Right lobe of liver (tissue), 6 donors: ENCODE measurements around the gene TCF7L2. TPM values are rescaled to one million over a fixed set of nuclear protein-coding genes. Genes with fewer than 3 reads are reported as not detected.

Experiments used
- ATAC-seq, 4 donors: fragments of 200-7000 bp; cut with Tn5 transposase; one replicate each; pipeline ENCODE4 v1.9.1; 2020; ENCODE audit warnings: mild to moderate bottlenecking in 4 of 4, moderate library complexity in 4 of 4
- DNase-seq, 3 donors: peaks; one replicate each; pipeline ENCODE4 v3.0.0-alpha.2; 2020
- H3K27ac ChIP-seq, 3 donors: fragments of 200-600 bp; one replicate each; pipeline ENCODE4 v1.8.0; 2022
- H3K27me3 ChIP-seq, 2 donors: fragments of 200-600 bp; one replicate each; pipeline ENCODE4 v1.8.0; 2022
- H3K36me3 ChIP-seq, 4 donors: fragments of 200-600 bp; sonication (generic) in 1 of 4; one replicate each; pipeline versions ENCODE4 v1.5.1 to v1.8.0; 2017 to 2022; ENCODE audit warnings: control low read depth in 1 of 4
- H3K4me1 ChIP-seq, 4 donors: fragments of 200-600 bp; sonication (generic) in 1 of 4; one replicate each; pipeline versions ENCODE4 v1.5.1 to v1.8.0; 2017 to 2022; ENCODE audit warnings: control low read depth in 1 of 4
- H3K4me3 ChIP-seq, 3 donors: fragments of 200-600 bp; one replicate each; pipeline ENCODE4 v1.8.0; 2022
- H3K9me3 ChIP-seq, 4 donors: fragments of 200-600 bp; sonication (generic) in 1 of 4; one replicate each; pipeline versions ENCODE4 v1.5.1 to v1.8.0; 2017 to 2022; ENCODE audit warnings: control low read depth in 1 of 4
- CTCF ChIP-seq, 4 donors: fragments of 200-600 bp in 3 of 4; fragments of 450-650 bp in 1 of 4; IDR thresholded peaks; one replicate each; pipeline versions ENCODE4 v1.5.1 to v1.8.0; 2016 to 2022; ENCODE audit warnings: antibody characterized with exemption in 4 of 4, mild to moderate bottlenecking in 2 of 4
- POLR2A ChIP-seq: fragments of 450-650 bp; IDR thresholded peaks from one replicate; pipeline ENCODE4 v1.6.1; 2017; ENCODE audit warnings: antibody characterized with exemption, mild to moderate bottlenecking
- WGBS: methylation state at CpG from one replicate; pipeline ENCODE4 v1.1.6; 2018; ENCODE audit warnings: low coverage, low lambda C conversion rate; ENCODE audit not compliant: insufficient coverage; ENCODE audit errors: missing lambda C conversion rate; 5-methylcytosine and 5-hydroxymethylcytosine counted together
- intact Hi-C, 2 donors: fragments of 100-400 bp; cut with DNase I; formaldehyde crosslinking; loops; one replicate each; pipeline versions ENCODE4 v1.11.2 to v1.14.1; 2022
- total RNA-seq, 6 experiments: library from RNA; depleted of rRNA in 2 of 6; stranded (reverse); fragments of >200 nt in 2 of 6; fragmentation: NEBNext Ultra II Directional in 3 of 6; extraction: Animal tissue kit (Norgen Biotek cat#: 25700) in 3 of 6; gene quantifications; one replicate each; pipeline versions ENCODE4 v1.1.0 to v1.2.4, GENCODE V29; 2016 to 2023
- donor health status: DM: no; HTN: yes; CAD: no.
- donor health status: DM: no; HTN: no; CAD: no.
- donor health status: DM: no; HTN: no; CAD: no.
- donor health status: DM: no; HTN: yes; CAD: no.
- donor health status: DM: no; HTN: yes; CAD: no.

Gene TCF7L2
- total RNA-seq, 6 experiments from 2014 or later: 9.4 to 33.2 (median 16.7) TPM

GRCh38 chr10:113097036-113097435, 147.0 kb downstream of the TCF7L2 start:
- Histone ChIP-seq H3K27me3 (no peaks in the 10 kb centered on the region), H3K36me3 (peaks cover 0 to 3% (median 0%) of the 10 kb centered on the region in 4 donors), H3K27ac (no peak overlapping the region), H3K4me1 (peaks cover 0 to 6% (median 2%) of the 10 kb centered on the region in 4 donors), H3K9me3 (no peaks in the 10 kb centered on the region), H3K4me3 (no peak overlapping the region)
- 86% methylated on average over 1 of the region's 6 CpGs for WGBS
- TF ChIP-seq POLR2A (no peak), CTCF (IDR thresholded peaks at IDR 0.05) (no peak)
- ATAC-seq (no peak), DNase-seq (no peak)
- intact Hi-C loops: no loop called here

GRCh38 chr10:113099431-113100183, 149.6 kb downstream of the TCF7L2 start:
- TF ChIP-seq CTCF (IDR thresholded peaks at IDR 0.05) (no peak), POLR2A (no peak)
- H3K36me3 ChIP-seq: peaks cover 0 to 3% (median 0%) of the 10 kb centered on the region in 4 donors
- intact Hi-C loops: no loop called here
- no peak overlapping the region for H3K27ac ChIP-seq
- peak; percentile 66 to 71 (median 71) for ATAC-seq
- DNase-seq: no peak
- no peaks in the 10 kb centered on the region for H3K27me3 ChIP-seq
- H3K9me3 ChIP-seq: no peaks in the 10 kb centered on the region
- no peak overlapping the region for H3K4me3 ChIP-seq
- peaks cover 0 to 7% (median 2%) of the 10 kb centered on the region in 4 donors for H3K4me1 ChIP-seq
- WGBS: 40% methylated on average over 12 of the region's 13 CpGs

- 73% methylated on average over 7 of the region's 7 CpGs for WGBS
- DNase-seq: no peak
- Histone ChIP-seq H3K27me3 (no peaks in the 10 kb centered on the region), H3K9me3 (no peaks in the 10 kb centered on the region), H3K4me3 (no peak overlapping the region), H3K4me1 (peaks cover 0 to 14% (median 2%) of the 10 kb centered on the region in 4 donors), H3K27ac (no peak overlapping the region), H3K36me3 (peaks cover 0 to 3% (median 0%) of the 10 kb centered on the region in 4 donors)
- ATAC-seq: no peak
- TF ChIP-seq CTCF (IDR thresholded peaks at IDR 0.05) (no peak), POLR2A (no peak)
- intact Hi-C loops: no loop called here
Measured at GRCh38 chr10:113100281-113100680, 150.2 kb downstream of the TCF7L2 start.

GRCh38 chr10:113103131-113103840, 153.2 kb downstream of the TCF7L2 start:
- no peak overlapping the region for H3K27ac ChIP-seq
- intact Hi-C loops: no loop called here
- DNase-seq (no peak), ATAC-seq (no peak)
- H3K27me3 ChIP-seq: no peaks in the 10 kb centered on the region
- peaks cover 0 to 33% (median 7%) of the 10 kb centered on the region in 4 donors for H3K4me1 ChIP-seq
- WGBS: 61% methylated on average over 8 of the region's 8 CpGs
- TF ChIP-seq POLR2A: no peak
- H3K36me3 ChIP-seq: no peaks in the 10 kb centered on the region
- no peak overlapping the region for H3K4me3 ChIP-seq
- H3K9me3 ChIP-seq: no peaks in the 10 kb centered on the region

GRCh38 chr10:113104047-113104446, 154.0 kb downstream of the TCF7L2 start:
- Histone ChIP-seq H3K27me3 (no peaks in the 10 kb centered on the region), H3K4me1 (peaks cover 0 to 32% (median 7%) of the 10 kb centered on the region in 4 donors), H3K9me3 (no peaks in the 10 kb centered on the region), H3K27ac (no peak overlapping the region), H3K4me3 (no peak overlapping the region), H3K36me3 (no peaks in the 10 kb centered on the region)
- DNase-seq (no peak), ATAC-seq (no peak)
- TF ChIP-seq POLR2A: no peak
- TF ChIP-seq CTCF (IDR thresholded peaks at IDR 0.05): no peak
- WGBS: 80% methylated on average over 1 of the region's 3 CpGs
- intact Hi-C loops: no loop called here
